K562 (cell line): ENCODE data around the gene HLA-B. TPM values are rescaled to one million over a fixed set of nuclear protein-coding genes. Genes with fewer than 3 reads are reported as not detected.

Experiments
- ARHGAP35 ChIP-seq: fragments of 450-650 bp; IDR thresholded peaks from 2 replicates; pipeline ENCODE4 v1.6.1; 2018; ENCODE audit not compliant: partially characterized antibody
- ARID2 ChIP-seq: fragments of 450-650 bp; IDR thresholded peaks from 2 replicates; pipeline ENCODE4 v1.6.1; 2017; ENCODE audit warnings: antibody characterized with exemption, mild to moderate bottlenecking
- ASH1L ChIP-seq: fragments of 450-650 bp; IDR thresholded peaks from 2 replicates; pipeline ENCODE4 v1.6.1; 2018; ENCODE audit warnings: borderline replicate concordance, mild to moderate bottlenecking, low read depth; ENCODE audit not compliant: partially characterized antibody
- BCOR ChIP-seq: fragments of 450-650 bp; IDR thresholded peaks from 2 replicates; pipeline ENCODE4 v1.6.1; 2016
- CBX2 ChIP-seq: fragments of 200-600 bp; sonication (generic); IDR thresholded peaks from one replicate; pipeline ENCODE4 v1.6.1; 2012; ENCODE audit warnings: mild to moderate bottlenecking, low read length, inconsistent platforms; ENCODE audit not compliant: insufficient read depth, poor library complexity, severe bottlenecking
- DACH1 ChIP-seq: fragments of 450-650 bp; IDR thresholded peaks from 2 replicates; pipeline ENCODE4 v1.6.1; 2018; ENCODE audit not compliant: partially characterized antibody
- FIP1L1 ChIP-seq: fragments of 200-400 bp; formaldehyde crosslinking; IDR thresholded peaks from 2 replicates; pipeline ENCODE4 v1.6.1; 2018; ENCODE audit warnings: mild to moderate bottlenecking, low read depth, low read length; ENCODE audit not compliant: poor library complexity, severe bottlenecking
- HNRNPH1 ChIP-seq: fragments of 200-400 bp; formaldehyde crosslinking; optimal IDR thresholded peaks from 2 replicates; pipeline ENCODE3; 2017; ENCODE audit warnings: low read depth, mild to moderate bottlenecking, low read length, moderate library complexity
- KLF6 ChIP-seq: fragments of 250-450 bp; sonication (Bioruptor Pico); IDR thresholded peaks from 2 replicates; pipeline ENCODE4 v1.4.0; 2020; ENCODE audit warnings: mild to moderate bottlenecking, moderate library complexity, borderline replicate concordance
- MTA2 ChIP-seq: fragments of 450-650 bp; IDR thresholded peaks from 2 replicates; pipeline ENCODE4 v1.6.1; 2016; ENCODE audit warnings: low read depth
- MTF1 ChIP-seq: fragments of 250-450 bp; sonication (Bioruptor Pico); IDR thresholded peaks from 2 replicates; pipeline ENCODE4 v1.9.0; 2021; ENCODE audit warnings: moderate library complexity, mild to moderate bottlenecking, inconsistent platforms, borderline replicate concordance
- NFIC ChIP-seq: fragments of 450-650 bp; IDR thresholded peaks from 2 replicates; pipeline ENCODE4 v1.6.1; 2017; ENCODE audit warnings: mild to moderate bottlenecking, inconsistent platforms
- NR2C1 ChIP-seq, 2 experiments: fragments of 450-650 bp; IDR thresholded peaks; 2 replicates each; pipeline ENCODE4 v1.6.1; 2017; ENCODE audit warnings: mild to moderate bottlenecking in 2 of 2, antibody characterized with exemption in 1 of 2, inconsistent platforms in 1 of 2, missing compliant biosample characterization in 1 of 2, missing genetic modification characterization in 1 of 2
- RFX5 ChIP-seq: IDR thresholded peaks from 2 replicates; pipeline ENCODE4 v1.6.1; 2011; ENCODE audit warnings: low read depth, mild to moderate bottlenecking, improper control_type of control experiment, low read length
- SMAD4 ChIP-seq: fragments of 250-450 bp; sonication (Bioruptor Pico); conservative IDR thresholded peaks from 2 replicates; pipeline ENCODE4 v1.8.0; 2021; ENCODE audit warnings: inconsistent platforms, mild to moderate bottlenecking, moderate library complexity
- TEAD4 ChIP-seq, 2 experiments: sonication (generic) in 1 of 2; formaldehyde crosslinking in 1 of 2; IDR thresholded peaks; 2 replicates each; pipeline versions ENCODE4 v1.6.1 to v1.8.0; 2012 to 2022; ENCODE audit warnings: borderline replicate concordance in 1 of 2, inconsistent platforms in 1 of 2, low read length in 1 of 2, mild to moderate bottlenecking in 1 of 2, missing genetic modification reagents in 1 of 2
- ZFPM2 ChIP-seq: fragments of 250-450 bp; sonication (Bioruptor Pico); IDR thresholded peaks from 2 replicates; pipeline ENCODE4 v1.5.1; 2022; ENCODE audit warnings: mild to moderate bottlenecking
- ZNF140 ChIP-seq: fragments of 250-450 bp; sonication (Bioruptor Pico); IDR thresholded peaks from 2 replicates; pipeline ENCODE4 v1.8.0; 2021; ENCODE audit warnings: moderate library complexity, mild to moderate bottlenecking, inconsistent platforms
- ZNF316 ChIP-seq: fragments of 450-650 bp; IDR thresholded peaks from 2 replicates; pipeline ENCODE4 v1.6.1; 2016
- polyA plus RNA-seq, 8 experiments: library from polyadenylated mRNA; depleted of rRNA in 4 of 8; stranded (reverse) in 5 of 8; unstranded in 3 of 8; fragments of >200 nt; fragmentation: Nextera tagmentation in 2 of 8; fragmentation: Illumina TruSeq in 1 of 8; extraction: Ambion mirVana in 2 of 8; extraction: Trizol in 1 of 8; gene quantifications; 2 replicates each; pipeline versions ENCODE4 v1.2.1 to v1.2.3, GENCODE V29; 2011 to 2014; ENCODE audit warnings: inconsistent platforms in 1 of 8, missing spikeins in 1 of 8
- total RNA-seq, 7 experiments: library from RNA; depleted of rRNA in 6 of 7; stranded (reverse); fragments of >200 nt in 6 of 7; fragmentation: Illumina TruSeq in 2 of 7; extraction: Trizol in 2 of 7; gene quantifications; 2 replicates each; pipeline versions ENCODE4 v1.2.1 to v1.2.3, GENCODE V29; 2011 to 2021; ENCODE audit warnings: low replicate concordance in 1 of 7
- TF ChIP-seq, protein P1 (sequence below): fragments of 250-450 bp; sonication (Bioruptor Pico); IDR thresholded peaks from 2 replicates; pipeline ENCODE4 v1.4.0; 2020; ENCODE audit warnings: mild to moderate bottlenecking, moderate library complexity
- TF ChIP-seq, protein P2 (sequence below): fragments of 250-450 bp; sonication (Bioruptor Pico); IDR thresholded peaks from 2 replicates; pipeline ENCODE4 v1.5.1; 2021; ENCODE audit warnings: mild to moderate bottlenecking
- TF ChIP-seq, protein P3 (sequence below): sonication (generic); formaldehyde crosslinking; IDR thresholded peaks from 2 replicates; pipeline ENCODE4 v1.8.1; 2023; ENCODE audit warnings: mild to moderate bottlenecking, missing genetic modification reagents

HLA-B gene
- total and polyA plus RNA-seq, 9 of the 15 experiments (the other 6 are each of a cell fraction or from before 2014, with no cell fraction given), result 0.07 to 9.7 (median 0.65) TPM; not detected in 2

DNA sequence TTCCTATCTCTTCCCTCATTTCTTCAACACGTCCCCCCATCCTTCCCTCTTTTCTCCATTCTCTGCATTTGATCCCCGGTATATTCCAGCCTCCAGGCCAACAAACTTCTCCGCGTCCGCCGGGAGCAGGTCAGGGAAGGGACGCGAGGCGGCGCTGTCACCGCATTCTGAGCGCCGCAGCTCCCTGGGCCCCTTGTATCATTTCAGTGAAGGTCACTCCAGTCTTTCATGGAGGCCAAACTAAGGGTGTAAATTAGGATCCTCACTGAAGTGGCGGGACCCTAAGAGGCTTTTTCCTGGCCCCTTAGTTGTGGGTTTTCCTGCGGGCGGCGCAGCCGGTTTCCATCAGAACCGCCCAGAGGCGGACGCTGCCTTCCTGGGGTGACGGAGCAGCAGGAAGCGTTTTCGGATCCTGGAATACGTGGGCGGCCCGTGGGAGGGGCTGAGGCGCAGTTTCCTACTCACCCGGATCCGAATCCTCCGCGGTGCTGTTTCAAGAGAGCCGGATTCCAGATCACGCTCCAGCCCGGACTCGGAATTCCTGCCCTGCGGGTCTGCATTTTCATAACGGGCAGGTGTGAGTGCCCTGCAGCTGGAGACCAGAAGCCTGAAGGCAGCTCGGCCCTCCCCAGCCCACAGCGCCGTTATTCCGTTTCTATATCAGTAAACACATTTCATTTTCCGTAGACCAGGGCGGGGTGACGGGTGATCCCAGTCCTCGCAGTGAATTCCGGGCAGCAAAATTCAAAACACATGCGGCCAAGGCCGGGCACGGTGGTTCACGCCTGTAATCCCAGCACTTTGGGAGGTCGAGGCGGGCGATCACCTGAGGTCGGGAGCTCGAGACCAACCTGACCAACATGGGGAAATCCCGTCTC lies 42.8 kb upstream of the HLA-B start (continued):
- TF ChIP-seq ZNF316 (no peak; the same call in 1 of the 2 replicates), MTF1 (CRISPR knock-in tag) (no peak), NFIC (peak; percentile 39), KLF6 (CRISPR knock-in tag) (no peak), ZNF140 (no peak), HNRNPH1 (no peak), TEAD4 (IDR thresholded peaks at IDR 0.05; ENCODE audit: low read length) (peak; percentile 43; the same call in 1 of the 2 replicates), TEAD4 (CRISPR knock-in tag; IDR thresholded peaks at IDR 0.05; ENCODE audit: borderline replicate concordance) (no peak), BCOR (peak; percentile 85), ARHGAP35 (no peak), ASH1L (peak; percentile 38), NR2C1 (IDR thresholded peaks at IDR 0.05) (peak; percentile 71), NR2C1 (tag; IDR thresholded peaks at IDR 0.05) (peak; percentile 82), FIP1L1 (no peak), ARID2 (no peak; the same call in none of the 2 replicates), CBX2 (no peak), DACH1 (no peak), RFX5 (no peak), SMAD4 (CRISPR knock-in tag) (no peak; the same call in 1 of the 2 replicates), ZFPM2 (no peak), MTA2 (0 out of 2 replicates have a peak, but pooled peaks have one; percentile 25)
- TF ChIP-seq, protein P1, sequence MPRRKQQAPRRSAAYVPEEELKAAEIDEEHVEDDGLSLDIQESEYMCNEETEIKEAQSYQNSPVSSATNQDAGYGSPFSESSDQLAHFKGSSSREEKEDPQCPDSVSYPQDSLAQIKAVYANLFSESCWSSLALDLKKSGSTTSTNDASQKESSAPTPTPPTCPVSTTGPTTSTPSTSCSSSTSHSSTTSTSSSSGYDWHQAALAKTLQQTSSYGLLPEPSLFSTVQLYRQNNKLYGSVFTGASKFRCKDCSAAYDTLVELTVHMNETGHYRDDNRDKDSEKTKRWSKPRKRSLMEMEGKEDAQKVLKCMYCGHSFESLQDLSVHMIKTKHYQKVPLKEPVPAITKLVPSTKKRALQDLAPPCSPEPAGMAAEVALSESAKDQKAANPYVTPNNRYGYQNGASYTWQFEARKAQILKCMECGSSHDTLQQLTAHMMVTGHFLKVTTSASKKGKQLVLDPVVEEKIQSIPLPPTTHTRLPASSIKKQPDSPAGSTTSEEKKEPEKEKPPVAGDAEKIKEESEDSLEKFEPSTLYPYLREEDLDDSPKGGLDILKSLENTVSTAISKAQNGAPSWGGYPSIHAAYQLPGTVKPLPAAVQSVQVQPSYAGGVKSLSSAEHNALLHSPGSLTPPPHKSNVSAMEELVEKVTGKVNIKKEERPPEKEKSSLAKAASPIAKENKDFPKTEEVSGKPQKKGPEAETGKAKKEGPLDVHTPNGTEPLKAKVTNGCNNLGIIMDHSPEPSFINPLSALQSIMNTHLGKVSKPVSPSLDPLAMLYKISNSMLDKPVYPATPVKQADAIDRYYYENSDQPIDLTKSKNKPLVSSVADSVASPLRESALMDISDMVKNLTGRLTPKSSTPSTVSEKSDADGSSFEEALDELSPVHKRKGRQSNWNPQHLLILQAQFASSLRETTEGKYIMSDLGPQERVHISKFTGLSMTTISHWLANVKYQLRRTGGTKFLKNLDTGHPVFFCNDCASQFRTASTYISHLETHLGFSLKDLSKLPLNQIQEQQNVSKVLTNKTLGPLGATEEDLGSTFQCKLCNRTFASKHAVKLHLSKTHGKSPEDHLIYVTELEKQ (CRISPR knock-in tag), result no peak
- TF ChIP-seq, protein P2, sequence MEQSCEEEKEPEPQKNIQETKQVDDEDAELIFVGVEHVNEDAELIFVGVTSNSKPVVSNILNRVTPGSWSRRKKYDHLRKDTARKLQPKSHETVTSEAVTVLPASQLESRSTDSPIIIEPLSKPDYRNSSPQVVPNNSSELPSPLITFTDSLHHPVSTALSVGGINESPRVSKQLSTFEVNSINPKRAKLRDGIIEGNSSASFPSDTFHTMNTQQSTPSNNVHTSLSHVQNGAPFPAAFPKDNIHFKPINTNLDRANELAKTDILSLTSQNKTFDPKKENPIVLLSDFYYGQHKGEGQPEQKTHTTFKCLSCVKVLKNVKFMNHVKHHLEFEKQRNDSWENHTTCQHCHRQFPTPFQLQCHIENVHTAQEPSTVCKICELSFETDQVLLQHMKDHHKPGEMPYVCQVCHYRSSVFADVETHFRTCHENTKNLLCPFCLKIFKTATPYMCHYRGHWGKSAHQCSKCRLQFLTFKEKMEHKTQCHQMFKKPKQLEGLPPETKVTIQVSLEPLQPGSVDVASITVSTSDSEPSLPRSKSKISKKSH, result no peak
- TF ChIP-seq, protein P3, sequence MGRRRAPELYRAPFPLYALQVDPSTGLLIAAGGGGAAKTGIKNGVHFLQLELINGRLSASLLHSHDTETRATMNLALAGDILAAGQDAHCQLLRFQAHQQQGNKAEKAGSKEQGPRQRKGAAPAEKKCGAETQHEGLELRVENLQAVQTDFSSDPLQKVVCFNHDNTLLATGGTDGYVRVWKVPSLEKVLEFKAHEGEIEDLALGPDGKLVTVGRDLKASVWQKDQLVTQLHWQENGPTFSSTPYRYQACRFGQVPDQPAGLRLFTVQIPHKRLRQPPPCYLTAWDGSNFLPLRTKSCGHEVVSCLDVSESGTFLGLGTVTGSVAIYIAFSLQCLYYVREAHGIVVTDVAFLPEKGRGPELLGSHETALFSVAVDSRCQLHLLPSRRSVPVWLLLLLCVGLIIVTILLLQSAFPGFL (CRISPR knock-in tag), result peak; percentile 93; the same call in 1 of the 2 replicates
